Brain microvascular endothelial cell (primary cell): ENCODE results near the gene NTN1.

Experiments
- DNase-seq: peaks from one replicate; pipeline ENCODE4 v3.0.0-alpha.2; 2020
- H3K27ac ChIP-seq: fragments of 250-450 bp; sonication (Bioruptor Pico); 2 replicates; pipeline ENCODE4 v1.5.1; 2020; ENCODE audit warnings: mild to moderate bottlenecking, moderate library complexity
- H3K27me3 ChIP-seq: fragments of 250-450 bp; sonication (Bioruptor Pico); replicated peaks from 2 replicates; pipeline ENCODE4 v1.5.1; 2020; ENCODE audit warnings: mild to moderate bottlenecking
- H3K36me3 ChIP-seq: fragments of 250-450 bp; sonication (Bioruptor Pico); replicated peaks from 2 replicates; pipeline ENCODE4 v1.5.1; 2020; ENCODE audit warnings: mild to moderate bottlenecking
- H3K4me3 ChIP-seq: 2 replicates; pipeline ENCODE4 v1.5.1; 2011; ENCODE audit warnings: low read depth, mild to moderate bottlenecking, control low read depth, low read length, moderate library complexity
- in situ Hi-C: cut with HindIII; loops from 2 replicates; pipeline ENCODE4 v1.10.0; 2017; ENCODE audit warnings: low sequenced_read_pairs, low pct_ligation_motif_present
- TF ChIP-seq, protein P1 (sequence below): IDR thresholded peaks from 2 replicates; pipeline ENCODE4 v1.5.1; 2011; ENCODE audit warnings: low read depth, mild to moderate bottlenecking, moderate library complexity, low read length, control low read depth, inconsistent platforms; ENCODE audit errors: missing control alignments

The NTN1 gene

DNA sequence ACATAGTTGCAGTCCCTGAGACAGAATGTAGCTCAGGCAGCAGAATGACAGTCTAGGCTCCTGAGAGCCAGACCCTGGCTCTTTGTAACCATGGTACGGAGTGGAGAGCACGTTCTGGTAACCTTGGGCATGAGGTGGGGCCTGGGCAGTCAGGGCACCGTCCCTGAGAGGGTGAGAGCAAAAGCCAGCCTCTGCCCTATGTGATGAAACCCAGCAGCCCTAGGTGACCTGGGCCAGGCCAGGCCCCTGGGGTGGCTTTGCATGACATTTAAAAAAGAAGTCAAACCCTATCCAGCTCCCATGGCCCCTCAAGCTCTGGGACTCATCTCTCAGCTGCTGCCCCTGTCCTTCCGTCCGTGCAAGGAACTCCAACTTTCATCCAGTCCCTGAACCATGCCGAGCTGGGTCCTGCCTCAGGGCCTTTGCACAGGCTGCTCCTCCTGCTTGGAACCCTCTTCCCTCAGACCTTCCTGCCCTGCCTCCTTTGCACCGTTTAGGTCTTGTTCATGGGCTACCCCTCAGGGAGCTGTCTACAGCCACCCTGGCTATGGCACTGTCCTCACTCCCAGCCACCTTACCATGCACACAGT is 188.6 kb downstream of the NTN1 start:
- H3K36me3 ChIP-seq: no peaks in the 10 kb centered on the region
- H3K27me3 ChIP-seq: no peaks in the 10 kb centered on the region
- H3K4me3 ChIP-seq: no peak overlapping the region
- H3K27ac ChIP-seq: no peak overlapping the region
- TF ChIP-seq, protein P1, sequence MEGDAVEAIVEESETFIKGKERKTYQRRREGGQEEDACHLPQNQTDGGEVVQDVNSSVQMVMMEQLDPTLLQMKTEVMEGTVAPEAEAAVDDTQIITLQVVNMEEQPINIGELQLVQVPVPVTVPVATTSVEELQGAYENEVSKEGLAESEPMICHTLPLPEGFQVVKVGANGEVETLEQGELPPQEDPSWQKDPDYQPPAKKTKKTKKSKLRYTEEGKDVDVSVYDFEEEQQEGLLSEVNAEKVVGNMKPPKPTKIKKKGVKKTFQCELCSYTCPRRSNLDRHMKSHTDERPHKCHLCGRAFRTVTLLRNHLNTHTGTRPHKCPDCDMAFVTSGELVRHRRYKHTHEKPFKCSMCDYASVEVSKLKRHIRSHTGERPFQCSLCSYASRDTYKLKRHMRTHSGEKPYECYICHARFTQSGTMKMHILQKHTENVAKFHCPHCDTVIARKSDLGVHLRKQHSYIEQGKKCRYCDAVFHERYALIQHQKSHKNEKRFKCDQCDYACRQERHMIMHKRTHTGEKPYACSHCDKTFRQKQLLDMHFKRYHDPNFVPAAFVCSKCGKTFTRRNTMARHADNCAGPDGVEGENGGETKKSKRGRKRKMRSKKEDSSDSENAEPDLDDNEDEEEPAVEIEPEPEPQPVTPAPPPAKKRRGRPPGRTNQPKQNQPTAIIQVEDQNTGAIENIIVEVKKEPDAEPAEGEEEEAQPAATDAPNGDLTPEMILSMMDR: no peak
- in situ Hi-C loops: no loop called here
- no peak for DNase-seq

DNA sequence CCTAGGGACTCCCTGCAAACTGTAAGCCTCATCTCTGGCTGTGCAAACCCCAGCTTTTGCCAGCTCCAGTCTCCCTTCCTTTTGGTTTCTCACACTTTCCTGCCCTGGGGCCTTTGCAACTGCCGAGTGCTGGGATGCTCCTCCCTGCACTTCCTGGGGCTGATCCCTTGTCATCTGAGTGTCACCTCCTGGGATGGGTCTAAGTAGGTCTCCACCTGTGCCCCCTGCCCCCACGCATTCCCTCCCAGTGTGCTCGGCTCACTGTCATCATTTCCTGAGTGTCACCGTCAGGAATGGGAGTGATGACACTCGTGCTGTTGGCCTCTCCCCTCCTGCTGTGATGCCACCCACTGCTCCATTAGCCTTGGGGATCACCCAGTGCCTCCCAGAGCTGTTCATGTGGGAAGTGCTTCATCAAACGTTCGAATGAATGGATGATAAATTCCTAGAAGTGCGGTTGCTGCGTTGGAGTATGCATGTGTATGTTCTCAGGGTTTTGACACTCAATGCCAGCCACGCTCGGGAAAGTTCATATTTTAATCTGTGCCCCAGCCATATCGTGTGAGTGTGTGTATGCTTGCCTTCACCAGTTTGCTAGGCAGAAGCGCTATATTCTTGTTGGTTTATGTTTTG is 189.9 kb downstream of the NTN1 start:
- DNase-seq: no peak
- Histone ChIP-seq H3K4me3 (no peak overlapping the region), H3K27me3 (no peaks in the 10 kb centered on the region), H3K27ac (no peak overlapping the region), H3K36me3 (no peaks in the 10 kb centered on the region)
- in situ Hi-C loops: no loop called here
- TF ChIP-seq, protein P1: no peak

DNA sequence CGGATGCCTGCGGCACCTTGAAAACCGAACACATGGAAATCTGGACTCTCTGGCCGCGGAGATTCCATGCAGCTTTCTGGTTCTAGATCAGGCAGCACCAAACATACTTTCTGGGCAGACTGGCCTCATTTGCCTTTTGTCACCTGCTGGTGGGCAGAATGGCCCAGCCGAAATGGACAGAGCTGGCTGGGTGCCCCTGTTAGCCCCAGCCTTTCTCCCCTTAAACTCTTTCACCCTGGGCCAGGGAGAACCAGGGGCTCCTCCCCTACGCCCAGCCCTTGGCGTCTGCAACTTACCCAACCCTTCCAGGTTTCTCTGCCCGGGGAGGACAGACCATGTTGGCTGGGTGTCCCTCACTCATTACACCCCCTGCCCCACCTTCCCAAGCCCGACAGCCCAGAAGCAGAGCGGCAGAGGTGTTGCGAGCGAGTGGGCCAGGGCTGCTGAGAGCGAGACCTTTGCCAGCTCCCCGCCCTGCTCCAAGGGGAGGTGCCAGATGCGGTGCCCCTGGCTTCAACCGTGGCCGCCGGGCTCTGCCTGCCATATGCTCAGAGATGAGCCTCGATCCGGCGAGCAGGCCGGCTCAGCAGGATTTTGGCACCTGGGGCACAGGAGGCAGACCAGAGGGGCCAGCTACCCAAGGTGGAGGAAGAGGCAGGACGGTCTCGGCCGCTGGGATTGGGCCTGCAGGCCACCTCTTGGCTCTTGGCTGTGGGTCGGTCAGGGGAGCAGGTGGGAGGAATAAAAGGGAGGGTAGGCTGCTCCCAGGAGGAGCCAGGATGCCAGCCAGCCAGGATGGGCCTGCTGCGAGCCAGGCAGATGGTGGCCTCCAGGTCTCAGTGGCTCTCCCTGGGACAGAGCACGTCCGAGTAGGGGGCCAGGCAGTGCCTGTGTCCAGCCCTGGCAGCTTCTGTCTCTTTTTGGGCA is 191.3 kb downstream of the NTN1 start:
- no peaks in the 10 kb centered on the region for H3K27me3 ChIP-seq
- no peak for DNase-seq
- no peaks in the 10 kb centered on the region for H3K36me3 ChIP-seq
- H3K4me3 ChIP-seq: no peak overlapping the region
- TF ChIP-seq, protein P1: no peak
- in situ Hi-C loops: no loop called here
- H3K27ac ChIP-seq: no peak overlapping the region

DNA sequence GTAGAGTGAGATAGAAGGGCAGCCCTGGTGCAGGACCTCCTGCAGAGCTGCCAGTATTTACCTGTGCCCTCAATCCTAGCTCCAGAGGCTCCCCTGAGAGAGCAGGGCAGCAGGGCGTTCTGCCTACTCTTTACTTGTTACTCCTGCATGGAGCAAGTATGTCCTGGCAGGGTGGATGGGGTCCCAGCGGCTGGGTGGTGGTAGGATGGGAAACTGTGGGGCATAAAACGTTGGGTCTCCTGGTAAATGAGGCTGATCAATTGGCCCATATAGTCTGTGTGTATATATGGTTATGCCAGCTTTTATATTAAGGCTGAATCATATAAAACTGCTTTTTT is 192.0 kb downstream of the NTN1 start:
- no peak for DNase-seq
- Histone ChIP-seq H3K36me3 (no peaks in the 10 kb centered on the region), H3K27me3 (no peaks in the 10 kb centered on the region), H3K27ac (no peak overlapping the region), H3K4me3 (no peak overlapping the region)
- TF ChIP-seq, protein P1: no peak
- in situ Hi-C loops: no loop called here

DNA sequence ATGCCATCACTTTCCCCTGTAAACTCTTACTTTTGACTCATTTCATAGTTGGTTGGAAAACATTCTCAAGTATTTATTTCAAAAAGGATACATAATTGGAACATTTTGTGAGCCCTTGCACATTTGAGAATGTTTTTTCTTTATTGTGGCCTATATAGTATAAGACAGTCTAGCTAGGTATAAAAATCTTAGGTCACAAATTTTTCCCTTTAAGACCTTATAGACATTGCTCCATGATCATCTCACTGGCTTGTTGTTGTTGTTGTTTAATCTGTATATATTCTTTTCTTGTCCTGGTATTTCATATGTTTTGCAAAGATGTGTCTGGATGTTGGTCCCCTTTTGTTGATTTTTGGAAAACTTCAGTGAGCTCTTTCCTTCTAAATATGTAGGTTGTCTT is 194.2 kb downstream of the NTN1 start:
- in situ Hi-C loops: no loop called here
- Histone ChIP-seq H3K27me3 (no peaks in the 10 kb centered on the region), H3K36me3 (no peaks in the 10 kb centered on the region), H3K27ac (no peak overlapping the region), H3K4me3 (no peak overlapping the region)
- no peak for DNase-seq
- TF ChIP-seq, protein P1: no peak
